Stimulated activated CD8-positive, alpha-beta memory T cell treated with anti-CD3 and anti-CD28 coated beads, Interleukin-7, amount 100 ng/mL, for 48 hours (primary cell): ENCODE data around the gene GZF1.

Experiments used
- DNase-seq, 2 donors: peaks; one replicate each; pipeline ENCODE4 v3.0.0-alpha.2; 2020; ENCODE audit warnings: low read depth in 1 of 2; ENCODE audit errors: extremely low read depth in 1 of 2

The GZF1 gene

GRCh38 chr20:23361476-23362391 is at the start of gene GZF1:
GZF1 (plus strand) TSS chr20:23362182; CDS start chr20:23364384, 2,202 bp downstream.
- peak; percentile 92 to 99 for DNase-seq

- DNase-seq, result no peak
Measured at GRCh38 chr20:23313271-23313670, 48.7 kb upstream of the GZF1 start.

DNA sequence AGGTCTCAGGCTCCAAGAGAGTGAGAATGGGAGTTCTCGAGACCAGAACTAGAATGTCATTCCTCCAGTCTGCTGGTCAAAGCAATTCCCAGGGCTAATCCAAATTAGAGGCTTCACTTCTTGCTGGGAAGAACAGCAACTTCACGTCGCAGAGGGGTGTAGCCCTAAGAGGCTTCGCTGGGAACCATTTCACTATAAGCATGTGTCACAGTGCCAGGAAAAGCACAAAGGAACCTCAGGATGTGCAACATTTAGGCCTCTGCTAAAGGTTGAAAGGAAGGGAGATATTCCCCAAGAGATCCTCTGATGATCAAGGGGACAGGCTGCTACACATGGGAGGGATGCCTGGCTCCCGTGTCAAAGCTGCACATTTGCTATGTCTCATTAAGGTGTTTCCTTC is 47.3 kb upstream of the GZF1 start:
- DNase-seq, result no peak

GRCh38 chr20:23315099-23315498 is 46.9 kb upstream of the GZF1 start:
- no peak for DNase-seq

DNA sequence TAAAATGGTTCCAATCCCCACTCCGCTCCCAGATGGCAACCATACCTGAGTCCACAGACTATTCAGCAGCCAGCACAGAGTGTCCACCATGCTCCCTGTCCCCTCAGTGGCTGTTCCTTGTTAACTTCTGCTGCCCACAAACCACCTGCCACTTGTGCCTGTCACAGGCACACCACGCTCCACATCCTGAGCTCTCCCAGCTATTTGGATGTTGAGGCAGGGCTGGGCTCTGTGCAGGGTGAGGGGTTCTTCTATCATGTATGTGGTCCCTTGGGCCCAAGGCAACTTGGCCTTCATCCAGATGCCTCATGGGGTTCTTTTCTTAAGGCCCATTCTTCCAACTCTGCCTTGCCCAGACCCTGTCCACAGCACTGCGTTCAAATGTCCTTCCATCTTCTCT is 45.4 kb upstream of the GZF1 start:
- DNase-seq, result no peak

DNA sequence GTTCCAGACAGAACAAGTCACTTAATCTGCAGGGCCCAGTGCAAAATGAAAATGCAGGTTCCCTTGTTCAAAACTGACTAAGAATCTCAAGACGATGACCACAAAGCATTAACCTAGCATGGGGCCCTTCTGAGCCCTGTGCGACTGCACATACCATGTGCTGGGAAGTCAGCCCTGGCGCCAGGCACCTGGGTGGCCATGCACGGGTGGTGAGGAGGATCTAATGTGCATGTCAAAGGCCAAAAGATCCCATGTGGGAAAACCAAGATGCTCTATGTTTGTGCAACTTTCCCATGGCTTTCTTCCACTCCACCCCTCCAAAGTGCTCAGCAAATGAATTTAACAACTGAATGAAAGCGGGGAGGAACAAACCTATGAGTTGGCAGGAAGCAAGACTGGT is 44.9 kb upstream of the GZF1 start:
- no peak for DNase-seq

GRCh38 chr20:23318347-23318746 is 43.6 kb upstream of the GZF1 start:
- DNase-seq, result no peak

DNA sequence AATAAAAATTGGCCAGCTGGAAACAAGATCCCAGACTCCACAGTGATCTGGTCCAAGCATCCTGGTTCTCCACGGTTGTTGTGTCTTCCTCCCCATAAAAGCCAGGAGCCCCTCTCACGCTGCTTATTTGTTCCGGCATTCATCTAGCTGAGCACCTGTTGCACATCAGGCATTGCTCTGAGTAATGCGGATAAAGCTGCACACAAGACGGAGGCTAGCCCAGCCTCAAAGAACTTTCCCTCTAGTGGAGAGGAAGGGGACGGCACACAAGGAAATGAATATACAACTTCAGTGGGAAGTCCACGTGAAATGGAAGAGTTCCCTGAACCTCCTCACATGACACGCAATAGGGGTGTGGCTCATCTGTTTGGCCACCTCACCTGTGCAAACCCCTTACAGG is 41.7 kb upstream of the GZF1 start:
- no peak for DNase-seq

GRCh38 chr20:23325107-23325506 is 36.9 kb upstream of the GZF1 start:
- no peak for DNase-seq

GRCh38 chr20:23326774-23327173 is 35.2 kb upstream of the GZF1 start:
- DNase-seq, result no peak

DNA sequence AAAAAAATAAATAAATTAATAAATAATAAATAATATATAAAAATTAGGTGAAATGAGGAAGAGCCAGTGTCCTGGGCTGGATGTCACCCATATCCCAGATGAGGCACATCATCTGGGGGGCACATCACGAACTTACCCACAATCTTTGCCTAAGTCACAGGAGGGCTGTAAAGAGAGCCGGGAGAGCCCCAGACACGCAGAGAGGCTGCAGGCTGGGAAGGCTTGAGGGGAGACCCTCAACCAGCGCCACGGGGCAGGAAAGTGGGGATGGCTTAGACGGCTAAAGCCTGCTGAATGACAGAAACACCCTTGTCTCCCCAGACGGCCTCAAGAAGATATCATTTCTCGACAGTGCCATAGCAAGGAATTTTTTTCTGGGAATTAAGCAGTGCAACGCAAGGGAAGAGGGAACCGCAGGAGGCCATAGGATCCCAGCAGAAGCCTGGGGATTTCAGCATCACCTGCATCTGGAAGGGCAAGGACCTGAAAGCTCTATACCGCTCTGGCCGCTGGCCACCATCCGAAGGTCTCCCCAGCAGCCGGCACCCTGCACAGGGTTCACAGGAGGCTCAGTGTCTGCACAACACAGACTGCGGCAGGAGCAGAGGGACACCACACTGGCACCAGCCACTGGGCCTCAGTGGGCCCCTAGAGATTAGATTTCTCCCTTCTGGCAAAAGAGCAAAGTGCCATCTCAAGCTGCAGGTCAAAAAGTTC is 34.2 kb upstream of the GZF1 start:
- no peak for DNase-seq

DNA sequence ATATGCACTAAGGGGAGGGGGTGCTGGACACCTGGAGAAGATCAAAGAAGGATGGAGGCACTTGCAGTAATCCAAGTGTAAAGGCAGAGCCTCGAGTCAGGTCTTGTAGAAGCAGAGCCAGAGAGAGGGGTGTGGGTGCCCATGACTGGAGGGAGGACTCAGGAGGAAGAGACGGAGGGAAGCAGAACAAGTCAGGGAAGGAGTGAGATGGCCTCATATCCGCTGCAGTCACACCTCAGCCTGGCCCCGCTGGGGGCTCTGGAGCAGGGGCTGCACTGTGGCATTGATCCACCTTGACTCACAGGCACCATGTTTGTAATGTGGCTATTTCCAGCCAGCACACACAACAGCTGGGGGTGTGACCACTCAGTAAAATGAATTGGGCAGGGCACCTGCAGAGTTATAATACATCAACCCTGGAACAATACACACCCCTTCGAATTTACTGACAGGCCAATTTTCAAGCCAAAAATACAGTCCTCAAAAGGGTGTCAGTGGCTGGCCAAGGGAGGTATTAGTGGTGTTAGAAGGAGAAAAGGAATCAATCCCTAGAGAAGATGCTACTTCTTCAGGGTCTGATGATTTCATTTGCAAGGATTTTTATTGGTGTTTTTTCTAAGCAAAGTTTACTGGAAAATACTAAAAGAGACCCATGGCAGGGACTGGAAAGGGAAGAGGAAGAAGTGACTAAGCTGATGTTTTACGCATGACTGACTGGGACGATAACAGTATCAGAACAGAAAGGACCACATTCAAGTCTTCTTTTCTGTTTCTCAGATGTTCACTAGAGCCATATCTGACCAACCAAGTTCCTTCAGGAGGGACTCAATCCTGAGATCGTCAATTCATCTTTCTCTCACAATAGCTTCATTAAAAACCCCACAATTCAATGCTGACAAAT is 30.3 kb upstream of the GZF1 start:
- no peak for DNase-seq

DNA sequence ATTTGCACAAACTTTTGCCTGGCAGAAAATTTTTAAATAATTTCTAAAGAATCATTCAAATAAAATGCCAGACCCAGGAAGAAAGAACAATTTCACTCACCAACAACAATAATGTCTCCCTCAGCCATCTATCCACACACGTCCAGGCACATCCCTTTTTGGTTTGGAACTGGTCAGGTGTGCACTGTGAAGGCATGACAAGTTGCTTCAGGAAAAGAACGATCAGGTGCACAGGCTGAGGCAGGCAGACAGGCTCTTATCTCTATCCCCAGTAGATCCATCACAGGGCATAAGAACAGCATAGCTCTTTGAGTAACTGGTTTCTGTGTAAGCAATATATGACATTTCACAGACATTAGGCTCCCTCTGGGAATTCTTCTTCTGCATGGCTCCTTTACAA is 29.5 kb upstream of the GZF1 start:
- no peak for DNase-seq

GRCh38 chr20:23334111-23334510 is 27.9 kb upstream of the GZF1 start:
- no peak for DNase-seq

- no peak for DNase-seq
Measured at GRCh38 chr20:23335521-23335920, 26.5 kb upstream of the GZF1 start.

GRCh38 chr20:23336476-23336875 is 25.5 kb upstream of the GZF1 start:
- DNase-seq, result no peak

DNA sequence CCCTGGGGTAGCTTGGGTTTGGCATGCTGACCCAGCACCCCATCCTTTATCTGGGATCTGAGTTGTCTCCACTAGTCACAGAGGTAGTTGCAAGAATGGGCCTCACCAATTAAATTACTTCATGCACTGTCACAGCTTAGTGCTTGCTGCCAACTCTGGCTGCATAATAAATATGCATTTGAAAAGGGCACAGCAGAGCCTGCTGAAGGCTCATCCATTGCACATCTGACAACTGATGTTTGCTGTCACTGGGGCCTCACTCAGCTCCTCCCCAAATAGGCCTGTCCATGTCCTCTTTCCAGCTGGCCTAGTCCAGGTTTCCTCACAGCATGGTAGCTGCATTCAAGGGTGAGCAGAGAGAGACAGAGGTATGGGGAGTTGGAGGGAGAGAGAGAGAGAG is 24.7 kb upstream of the GZF1 start:
- DNase-seq, result no peak

GRCh38 chr20:23339986-23340385 is 22.0 kb upstream of the GZF1 start:
- no peak for DNase-seq

DNA sequence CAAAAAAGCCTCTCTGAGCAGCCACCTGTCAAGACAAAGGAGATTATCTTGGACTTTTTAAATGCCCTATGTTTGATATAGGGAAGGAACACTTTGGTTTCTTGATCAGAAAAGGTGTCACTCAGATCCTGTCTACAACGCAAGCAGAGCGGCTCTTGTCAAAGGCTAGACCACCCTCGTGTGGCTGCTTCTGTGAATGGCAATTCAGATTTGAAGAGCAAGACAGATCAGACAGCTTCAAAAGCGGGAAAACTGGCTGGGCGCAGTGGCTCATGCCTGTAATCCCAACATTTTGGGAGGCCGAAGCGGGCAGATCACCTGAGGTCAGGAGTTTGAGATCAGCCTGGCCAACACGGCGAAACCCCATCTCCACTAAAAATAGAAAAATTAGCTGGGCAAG is 21.5 kb upstream of the GZF1 start:
- no peak for DNase-seq

DNA sequence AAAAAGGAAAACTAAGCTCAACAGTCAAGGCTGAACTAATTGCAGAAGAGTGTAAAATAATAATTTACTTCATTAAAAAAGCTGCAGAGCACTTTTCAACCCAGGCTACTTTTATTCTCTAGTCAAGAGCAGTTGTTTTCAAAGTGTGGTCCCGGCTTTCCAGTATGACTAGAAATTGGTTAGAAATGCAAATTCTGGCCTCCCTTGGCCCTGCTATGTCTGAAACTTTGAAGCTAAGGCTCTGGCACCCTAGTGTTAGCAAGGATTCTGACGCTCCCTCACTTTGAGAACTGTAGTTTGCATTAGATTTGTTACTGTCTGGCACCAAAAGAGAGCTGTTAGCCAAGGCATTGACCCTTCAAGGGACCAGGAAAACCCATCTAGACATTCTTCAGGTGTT is 20.9 kb upstream of the GZF1 start:
- no peak for DNase-seq

DNA sequence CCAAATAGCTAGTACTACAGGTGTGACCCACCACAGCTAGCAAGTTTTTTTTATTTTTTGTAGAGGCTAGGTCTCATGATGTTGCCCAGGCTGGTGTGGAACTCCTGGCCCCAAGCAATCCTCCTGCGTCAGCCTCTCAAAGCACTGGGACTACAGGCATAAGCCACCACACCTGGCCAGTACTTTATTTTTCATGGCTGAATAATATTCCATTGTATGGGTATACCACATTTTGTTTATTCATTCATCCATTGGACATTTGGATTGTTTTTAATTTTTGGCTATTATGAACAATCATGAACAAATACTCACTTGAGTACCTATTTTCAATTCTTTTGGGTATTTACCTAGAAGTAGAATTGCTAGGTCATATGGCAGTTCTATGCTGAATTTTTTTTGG is 18.4 kb upstream of the GZF1 start:
- no peak for DNase-seq
